Measurements from ENCODE around the gene TRANK1.

GRCh38 chr3:36903119-36903882 lies 41.6 kb downstream of the TRANK1 start:
- TF ChIP-seq CTCF (IDR thresholded peaks at IDR 0.05): no peak
- TF ChIP-seq ERG (CRISPR knock-in tag; IDR thresholded peaks at IDR 0.05): no peak
- TF ChIP-seq ZBTB21 (CRISPR knock-in tag; IDR thresholded peaks at IDR 0.05; ENCODE audit: borderline replicate concordance): no peak
- TF ChIP-seq PRDM15 (CRISPR knock-in tag; IDR thresholded peaks at IDR 0.05): no peak
- no peak for TF ChIP-seq ZNF219 (CRISPR knock-in tag; IDR thresholded peaks at IDR 0.05; ENCODE audit: borderline replicate concordance)
- TF ChIP-seq MAX (CRISPR knock-in tag; IDR thresholded peaks at IDR 0.05): no peak
- no peak for TF ChIP-seq ESRRA (CRISPR knock-in tag; IDR thresholded peaks at IDR 0.05; ENCODE audit: borderline replicate concordance)
- no peak for TF ChIP-seq USF2 (CRISPR knock-in tag; IDR thresholded peaks at IDR 0.05)

All from WTC11 (cell line).